Cardiac muscle cell (in vitro differentiated cells and primary cell): ENCODE data around the gene PRKACA. TPM values are rescaled to one million over a fixed set of nuclear protein-coding genes. Genes with fewer than 3 reads are reported as not detected.

ENCODE experiments used
- DNase-seq, 2 donors: peaks; one replicate each; pipeline versions ENCODE4 v3.0.0 to v3.0.0-alpha.2; 2010 to 2017; ENCODE audit warnings: low read depth in 1 of 2, low spot score in 1 of 2
- H3K27ac ChIP-seq: fragments of 200-600 bp; sonication (generic); 2 replicates; pipeline ENCODE4 v1.5.1; 2016
- H3K27me3 ChIP-seq: fragments of 200-600 bp; sonication (generic); 2 replicates; pipeline ENCODE4 v1.6.0; 2016; ENCODE audit warnings: control low read depth
- H3K36me3 ChIP-seq: fragments of 200-600 bp; sonication (generic); 2 replicates; pipeline ENCODE4 v1.5.1; 2016; ENCODE audit warnings: control low read depth
- H3K4me1 ChIP-seq: fragments of 200-600 bp; sonication (generic); 2 replicates; pipeline ENCODE4 v1.8.1; 2017; ENCODE audit warnings: low read depth, mild to moderate bottlenecking, mixed run types
- H3K4me3 ChIP-seq: fragments of 200-600 bp; sonication (generic); 2 replicates; pipeline ENCODE4 v1.5.1; 2016; ENCODE audit warnings: mild to moderate bottlenecking
- H3K9me3 ChIP-seq: fragments of 200-600 bp; sonication (generic); 2 replicates; pipeline ENCODE4 v1.5.1; 2017; ENCODE audit warnings: low read depth, mild to moderate bottlenecking, control low read depth
- CTCF ChIP-seq: IDR thresholded peaks from 2 replicates; pipeline ENCODE4 v1.5.1; 2012; ENCODE audit warnings: low read depth, mild to moderate bottlenecking, low read length
- polyA plus RNA-seq: library from polyadenylated mRNA; unstranded; fragments of >200 nt; fragmentation: Nextera tagmentation; extraction: Ambion mirVana; gene quantifications from 2 replicates; pipeline ENCODE4 v1.2.1, GENCODE V29; 2016
- total RNA-seq: library from RNA; depleted of rRNA; stranded (reverse); fragments of >200 nt; gene quantifications from 2 replicates; pipeline ENCODE4 v1.2.3, GENCODE V29; 2016

Gene PRKACA
- total and polyA plus RNA-seq, 2 experiments from 2014 or later, result 30.6 to 95.2 TPM

- no peak for TF ChIP-seq CTCF
- no peak for DNase-seq
- H3K4me1 ChIP-seq, result peaks cover 9% of the 10 kb centered on the region
- H3K4me3 ChIP-seq, result peak overlapping the region; percentile 69
- no peaks in the 10 kb centered on the region for H3K36me3 ChIP-seq
- no peaks in the 10 kb centered on the region for H3K9me3 ChIP-seq
- no peaks in the 10 kb centered on the region for H3K27me3 ChIP-seq
- peak overlapping the region; percentile 74 for H3K27ac ChIP-seq
These were observed 35.5 kb downstream of the PRKACA start for GRCh38 chr19:14081797-14082674.

DNA sequence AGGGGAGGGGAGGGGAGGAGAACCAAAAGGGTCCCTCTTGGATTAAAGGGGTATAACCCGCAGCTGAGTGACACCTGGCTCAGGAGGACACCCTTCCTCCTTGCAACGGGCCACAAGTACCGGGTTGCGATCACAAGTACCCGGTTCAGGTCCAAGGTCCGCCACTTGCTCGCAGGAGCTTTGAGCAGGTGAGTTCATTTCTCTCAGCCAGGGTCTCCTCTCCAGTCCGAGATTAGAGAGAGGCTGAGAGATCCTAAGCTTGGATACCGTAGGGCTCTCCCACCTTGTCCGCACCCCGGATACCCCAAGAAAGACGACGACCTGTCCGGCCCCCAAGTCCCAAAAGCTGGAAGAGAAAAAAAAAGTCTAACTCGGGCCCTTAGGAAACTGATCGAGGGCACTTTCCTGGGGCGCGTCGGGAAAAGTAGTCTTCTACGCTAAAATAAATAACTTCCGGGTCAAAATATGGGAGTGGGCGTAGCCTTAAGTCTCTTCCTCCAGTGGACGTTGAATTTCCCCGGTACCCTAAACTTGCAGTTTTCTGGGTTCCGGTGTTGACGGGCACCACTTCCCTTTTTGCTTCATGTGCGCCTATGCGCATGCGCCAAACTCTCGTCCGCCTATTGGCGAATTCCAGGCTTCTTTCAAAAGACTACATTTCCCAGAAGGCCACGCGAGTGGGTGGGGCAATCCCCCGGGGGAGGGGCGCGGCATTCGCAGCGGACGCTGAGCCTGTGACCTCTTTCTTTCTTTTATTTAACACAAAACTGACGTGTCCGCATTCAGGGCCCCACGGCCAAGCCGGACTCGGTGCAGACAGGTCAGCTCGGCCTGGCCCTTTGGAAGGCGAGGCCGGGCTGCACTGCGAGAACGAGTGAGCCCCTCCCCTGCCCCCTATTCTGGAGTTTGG is 36.4 kb downstream of the PRKACA start:
- Histone ChIP-seq H3K36me3 (no peaks in the 10 kb centered on the region), H3K4me1 (peaks cover 9% of the 10 kb centered on the region), H3K9me3 (no peaks in the 10 kb centered on the region), H3K27ac (peak overlapping the region; percentile 74), H3K27me3 (no peaks in the 10 kb centered on the region), H3K4me3 (peak overlapping the region; percentile 69)
- peak; percentile 99 to 100 for DNase-seq
- no peak for TF ChIP-seq CTCF

- TF ChIP-seq CTCF, result no peak
- H3K4me1 ChIP-seq, result peaks cover 14% of the 10 kb centered on the region
- no peak overlapping the region for H3K4me3 ChIP-seq
- no peak overlapping the region for H3K27ac ChIP-seq
- no peaks in the 10 kb centered on the region for H3K9me3 ChIP-seq
- DNase-seq, result no peak
- peaks cover 10% of the 10 kb centered on the region for H3K27me3 ChIP-seq
- H3K36me3 ChIP-seq, result no peaks in the 10 kb centered on the region
These were observed 39.2 kb downstream of the PRKACA start for GRCh38 chr19:14078411-14078810.

GRCh38 chr19:14073925-14074838 is 43.4 kb downstream of the PRKACA start:
- no peaks in the 10 kb centered on the region for H3K36me3 ChIP-seq
- H3K4me1 ChIP-seq, result peaks cover 15% of the 10 kb centered on the region
- peak overlapping the region; percentile 89 for H3K4me3 ChIP-seq
- peak in 1 of 2 donors; percentile 15 for DNase-seq
- H3K27ac ChIP-seq, result no peak overlapping the region
- H3K9me3 ChIP-seq, result no peaks in the 10 kb centered on the region
- no peak for TF ChIP-seq CTCF
- H3K27me3 ChIP-seq, result peaks cover 14% of the 10 kb centered on the region
